Smooth muscle cell (in vitro differentiated cells): ENCODE data around the gene TBX19. TPM values are rescaled to one million over a fixed set of nuclear protein-coding genes. Genes with fewer than 3 reads are reported as not detected.

ENCODE experiments used
- DNase-seq: peaks from one replicate; lab custom pipeline; 2025; ENCODE audit not compliant: unreplicated experiment; lab: John Stamatoyannopoulos, UW
- H2AFZ ChIP-seq: fragments of 200-600 bp; sonication (generic); 2 replicates; pipeline ENCODE4 v1.6.0; 2016; ENCODE audit warnings: antibody characterized with exemption, low read depth, mild to moderate bottlenecking
- H3F3A ChIP-seq: fragments of 200-600 bp; sonication (generic); 2 replicates; pipeline ENCODE4 v1.6.0; 2017; ENCODE audit warnings: antibody characterized with exemption, low read depth
- H3K27ac ChIP-seq: fragments of 200-600 bp; sonication (generic); 2 replicates; pipeline ENCODE4 v1.5.1; 2016; ENCODE audit warnings: low read depth, mild to moderate bottlenecking
- H3K27me3 ChIP-seq: fragments of 200-600 bp; sonication (generic); 2 replicates; pipeline ENCODE4 v1.6.1; 2016; ENCODE audit warnings: low read depth, mild to moderate bottlenecking
- H3K36me3 ChIP-seq: fragments of 200-600 bp; sonication (generic); 2 replicates; pipeline ENCODE4 v1.5.1; 2016; ENCODE audit warnings: low read depth
- H3K4me1 ChIP-seq: fragments of 200-600 bp; sonication (generic); 2 replicates; pipeline ENCODE4 v1.5.1; 2016; ENCODE audit warnings: low read depth
- H3K4me2 ChIP-seq: fragments of 200-600 bp; sonication (generic); 2 replicates; pipeline ENCODE4 v1.6.0; 2016; ENCODE audit warnings: mild to moderate bottlenecking
- H3K4me3 ChIP-seq: fragments of 200-600 bp; sonication (generic); 2 replicates; pipeline ENCODE4 v1.5.1; 2016; ENCODE audit warnings: mild to moderate bottlenecking
- H3K79me2 ChIP-seq: fragments of 200-600 bp; sonication (generic); 2 replicates; pipeline ENCODE4 v1.6.0; 2016; ENCODE audit warnings: low read depth, mild to moderate bottlenecking
- H3K9ac ChIP-seq: fragments of 200-600 bp; sonication (generic); 2 replicates; pipeline ENCODE4 v1.6.0; 2016; ENCODE audit warnings: low read depth
- H3K9me3 ChIP-seq: fragments of 200-600 bp; sonication (generic); replicated peaks from 2 replicates; pipeline ENCODE4 v1.5.1; 2016; ENCODE audit warnings: low read depth
- H4K20me1 ChIP-seq: fragments of 200-600 bp; sonication (generic); 2 replicates; pipeline ENCODE4 v1.6.0; 2016; ENCODE audit warnings: low read depth
- CTCF ChIP-seq: fragments of 200-600 bp; sonication (generic); IDR thresholded peaks from 2 replicates; pipeline ENCODE4 v1.5.1; 2017; ENCODE audit warnings: borderline replicate concordance, mild to moderate bottlenecking, antibody characterized with exemption; ENCODE audit not compliant: insufficient read depth, poor library complexity, severe bottlenecking
- WGBS: methylation state at CpG from one replicate; pipeline ENCODE4 v1.1.7; 2016; ENCODE audit warnings: low lambda C conversion rate; 5-methylcytosine and 5-hydroxymethylcytosine counted together
- polyA plus RNA-seq: library from polyadenylated mRNA; unstranded; fragments of >200 nt; fragmentation: Nextera tagmentation; extraction: Ambion mirVana; gene quantifications from 2 replicates; pipeline ENCODE4 v1.2.1, GENCODE V29; 2016
- total RNA-seq: library from RNA; depleted of rRNA; stranded (reverse); fragments of >200 nt; gene quantifications from 2 replicates; pipeline ENCODE4 v1.2.3, GENCODE V29; 2014

The TBX19 gene
- total and polyA plus RNA-seq, 2 experiments from 2014 or later: 0.47 to 3.9 TPM

- 90% methylated on average over 3 of the region's 3 CpGs for WGBS
- Histone ChIP-seq H3K79me2 (peaks cover under 1% of the 10 kb centered on the region), H3K9me3 (no peaks in the 10 kb centered on the region), H3K4me3 (no peak overlapping the region), H3K9ac (no peak overlapping the region), H2AFZ (no peak overlapping the region), H4K20me1 (peaks cover 31% of the 10 kb centered on the region), H3K27me3 (no peaks in the 10 kb centered on the region), H3K4me1 (no peaks in the 10 kb centered on the region), H3K27ac (peak overlapping the region; percentile 65), H3F3A (peaks cover 6% of the 10 kb centered on the region), H3K4me2 (no peak overlapping the region), H3K36me3 (peaks cover 5% of the 10 kb centered on the region)
- no peak for DNase-seq
- no peak for TF ChIP-seq CTCF
Measured at GRCh38 chr1:168235937-168236336, 44.7 kb upstream of the TBX19 start.

DNA sequence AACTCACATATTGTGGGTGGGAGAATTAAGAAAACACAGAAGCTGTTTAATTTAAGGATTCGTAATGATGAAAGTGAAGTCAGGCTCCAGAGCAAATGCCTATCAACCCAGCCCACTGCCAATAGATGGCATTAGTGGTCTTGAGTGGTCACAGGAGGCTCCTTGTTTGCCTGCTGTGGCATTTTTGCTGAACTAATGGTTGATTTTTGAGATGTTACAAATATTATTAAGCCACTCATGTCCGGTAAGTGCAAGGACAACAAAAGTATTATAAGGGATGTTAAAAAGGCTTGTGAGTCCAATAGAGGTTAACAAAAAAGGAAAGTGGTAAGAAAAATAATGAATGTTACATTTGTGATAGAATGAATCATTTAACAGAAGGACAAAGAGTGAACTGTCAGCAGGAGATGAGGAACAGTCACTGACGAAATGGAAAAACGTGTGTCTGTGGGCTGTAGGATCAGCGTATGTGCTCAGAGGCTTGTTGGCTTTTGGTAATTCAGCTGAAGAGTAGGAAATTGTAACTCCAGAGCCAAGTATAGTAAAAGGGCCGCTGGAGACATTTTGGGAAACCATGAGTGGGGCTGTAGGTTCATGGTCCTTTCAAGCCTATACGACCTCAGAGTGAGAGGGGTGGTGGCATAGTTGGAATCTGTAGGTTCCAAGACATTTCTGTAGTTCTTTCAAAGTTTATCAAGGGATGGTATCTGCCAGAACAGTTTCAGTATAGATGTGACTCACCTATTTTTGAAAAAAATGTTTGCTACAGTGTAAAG, 43.7 kb upstream of the TBX19 start:
- no peaks in the 10 kb centered on the region for H3K4me1 ChIP-seq
- H2AFZ ChIP-seq: no peak overlapping the region
- peaks cover 9% of the 10 kb centered on the region for H3K36me3 ChIP-seq
- peaks cover 6% of the 10 kb centered on the region for H3F3A ChIP-seq
- no peaks in the 10 kb centered on the region for H3K79me2 ChIP-seq
- no peak for DNase-seq
- peak overlapping the region; percentile 44 for H3K9ac ChIP-seq
- H3K27ac ChIP-seq: peak overlapping the region; percentile 65
- H3K4me3 ChIP-seq: no peak overlapping the region
- TF ChIP-seq CTCF: no peak
- no peaks in the 10 kb centered on the region for H3K27me3 ChIP-seq
- H4K20me1 ChIP-seq: peaks cover 28% of the 10 kb centered on the region
- 59% methylated on average over 7 of the region's 7 CpGs for WGBS
- H3K9me3 ChIP-seq: no peaks in the 10 kb centered on the region
- peak overlapping the region; percentile 40 for H3K4me2 ChIP-seq

DNA sequence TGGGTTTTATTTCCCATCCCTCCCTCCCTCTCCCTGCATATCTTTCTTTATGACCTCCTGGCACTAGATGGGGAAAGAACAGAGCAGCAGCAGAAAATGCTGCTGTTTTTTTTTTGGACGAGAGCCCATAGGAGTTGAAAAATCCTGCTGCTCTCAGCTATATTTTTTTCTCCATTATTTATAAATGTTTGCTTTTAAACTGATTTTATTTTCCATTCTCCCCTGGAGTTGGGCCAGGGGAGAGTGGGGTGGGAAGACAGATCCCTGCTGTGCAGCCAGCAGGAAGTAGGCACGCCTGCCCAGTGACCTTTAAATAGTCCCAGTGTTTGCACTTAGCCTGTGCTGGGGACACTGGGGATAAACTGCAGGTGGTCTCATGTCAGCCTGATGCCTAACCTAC, 37.5 kb upstream of the TBX19 start:
- no peak for DNase-seq
- Histone ChIP-seq H3K36me3 (peaks cover 12% of the 10 kb centered on the region), H3K9ac (no peak overlapping the region), H2AFZ (no peak overlapping the region), H3K4me1 (no peaks in the 10 kb centered on the region), H3K4me2 (no peak overlapping the region), H3K4me3 (no peak overlapping the region), H3K79me2 (no peaks in the 10 kb centered on the region), H3K27ac (peak overlapping the region; percentile 37), H4K20me1 (no peaks in the 10 kb centered on the region), H3F3A (no peaks in the 10 kb centered on the region), H3K27me3 (no peaks in the 10 kb centered on the region), H3K9me3 (no peaks in the 10 kb centered on the region)
- 94% methylated on average over 2 of the region's 2 CpGs for WGBS
- no peak for TF ChIP-seq CTCF
